Activated CD8-positive, alpha-beta memory T cell treated with anti-CD3 and anti-CD28 coated beads for 4 hours (primary cell): Measurements from ENCODE around the gene MT1E.
"Not testable (repeated sequence)": the region's sequence is repeated elsewhere in the genome, so short reads cannot be mapped to it uniquely, and the experiment has no call there.

Experiments used
- DNase-seq, 2 donors: peaks; one replicate each; pipeline ENCODE4 v3.0.0-alpha.2; 2020; ENCODE audit warnings: low read depth in 2 of 2

The MT1E gene

DNA sequence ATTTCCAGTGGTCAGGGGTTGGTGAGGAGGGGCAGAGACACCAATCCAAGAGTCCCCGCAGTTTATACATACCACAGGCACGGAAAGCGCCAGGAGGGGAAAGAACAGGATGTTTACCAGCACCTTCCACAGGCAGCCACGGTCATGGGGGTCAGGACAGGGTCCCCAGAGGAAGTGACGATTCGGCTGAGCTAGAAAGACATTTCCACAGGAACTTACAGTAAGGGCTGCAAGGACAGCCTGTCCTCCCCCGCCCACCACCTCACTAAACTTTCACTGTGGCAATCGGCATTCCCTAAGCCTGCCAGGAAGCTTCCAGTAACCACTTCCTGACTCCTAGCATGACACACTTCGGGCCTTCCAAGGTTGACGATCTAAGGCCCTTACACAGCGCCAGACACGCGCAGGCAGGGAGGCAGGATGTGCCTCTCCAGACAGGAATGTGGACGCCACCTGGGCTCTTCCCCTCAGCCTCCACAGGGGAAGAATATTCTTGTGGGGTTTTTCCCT is 18.4 kb upstream of the MT1E start:
- no peak for DNase-seq

DNA sequence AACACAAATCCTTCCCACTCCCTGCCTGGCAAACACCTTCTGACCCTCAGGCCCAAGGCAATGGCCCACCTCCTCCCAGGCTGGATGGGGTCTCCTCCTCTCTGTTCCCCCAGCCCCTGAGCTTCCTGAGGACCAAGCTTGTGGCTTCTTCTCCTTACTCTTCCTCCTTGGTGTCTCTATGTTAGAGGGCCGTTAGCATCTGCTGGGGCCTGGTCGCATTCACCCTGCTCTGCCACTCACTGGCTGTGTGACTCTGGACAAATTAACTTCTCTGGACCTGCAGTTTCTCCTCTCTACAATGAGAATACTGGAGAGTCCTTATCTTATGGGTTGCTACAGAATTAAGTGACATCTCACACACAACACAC is 17.9 kb upstream of the MT1E start:
- DNase-seq: no peak

DNA sequence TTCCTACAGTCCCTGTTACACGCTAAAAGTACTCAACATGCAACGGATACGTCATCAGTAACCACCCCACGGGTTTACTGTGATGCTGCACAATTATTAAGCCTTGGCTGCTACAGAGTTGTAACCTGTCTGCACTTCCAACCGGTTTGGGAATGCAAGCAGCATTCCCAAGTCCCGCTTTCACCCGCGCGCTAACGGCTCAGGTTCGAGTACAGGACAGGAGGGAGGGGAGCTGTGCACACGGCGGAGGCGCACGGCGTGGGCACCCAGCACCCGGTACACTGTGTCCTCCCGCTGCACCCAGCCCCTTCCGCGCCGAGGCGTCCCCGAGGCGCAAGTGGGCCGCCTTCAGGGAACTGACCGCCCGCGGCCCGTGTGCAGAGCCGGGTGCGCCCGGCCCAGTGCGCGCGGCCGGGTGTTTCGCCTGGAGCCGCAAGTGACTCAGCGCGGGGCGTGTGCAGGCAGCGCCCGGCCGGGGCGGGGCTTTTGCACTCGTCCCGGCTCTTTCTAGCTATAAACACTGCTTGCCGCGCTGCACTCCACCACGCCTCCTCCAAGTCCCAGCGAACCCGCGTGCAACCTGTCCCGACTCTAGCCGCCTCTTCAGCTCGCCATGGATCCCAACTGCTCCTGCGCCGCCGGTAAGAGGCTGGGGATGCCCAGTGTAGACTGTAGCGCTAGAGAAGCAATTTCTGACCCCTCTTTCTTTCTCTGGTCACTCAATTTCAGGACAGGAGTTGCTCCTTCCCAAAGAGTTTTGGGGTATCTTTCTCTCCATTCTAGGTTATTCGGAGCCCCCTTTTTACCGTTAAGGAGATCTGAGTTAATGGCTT is 17.3 kb upstream of the MT1E start, which contains the start of gene MT2A:
MT2A (plus strand) TSS at position 542 of the 833 bp plus-strand sequence; CDS start at position 614, 72 bp downstream.
- DNase-seq: peak; percentile 73 to 77

DNA sequence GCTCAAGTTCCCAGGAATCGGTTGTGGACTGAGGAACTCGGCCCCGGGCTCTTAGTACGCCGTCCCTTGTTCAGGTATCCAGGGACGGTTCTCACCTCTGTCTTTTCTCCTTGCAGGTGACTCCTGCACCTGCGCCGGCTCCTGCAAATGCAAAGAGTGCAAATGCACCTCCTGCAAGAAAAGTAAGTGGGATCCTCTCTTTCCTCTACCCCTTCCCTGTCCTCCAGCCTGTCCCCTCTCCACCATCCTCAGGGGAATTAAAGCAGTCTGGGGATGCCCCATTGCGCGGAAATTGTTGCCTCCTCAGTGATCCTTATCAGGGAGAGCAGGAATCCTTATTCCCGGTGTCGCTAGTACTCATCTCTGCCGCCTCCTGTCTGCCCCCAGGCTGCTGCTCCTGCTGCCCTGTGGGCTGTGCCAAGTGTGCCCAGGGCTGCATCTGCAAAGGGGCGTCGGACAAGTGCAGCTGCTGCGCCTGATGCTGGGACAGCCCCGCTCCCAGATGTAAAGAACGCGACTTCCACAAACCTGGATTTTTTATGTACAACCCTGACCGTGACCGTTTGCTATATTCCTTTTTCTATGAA is 16.6 kb upstream of the MT1E start:
- no peak for DNase-seq

DNA sequence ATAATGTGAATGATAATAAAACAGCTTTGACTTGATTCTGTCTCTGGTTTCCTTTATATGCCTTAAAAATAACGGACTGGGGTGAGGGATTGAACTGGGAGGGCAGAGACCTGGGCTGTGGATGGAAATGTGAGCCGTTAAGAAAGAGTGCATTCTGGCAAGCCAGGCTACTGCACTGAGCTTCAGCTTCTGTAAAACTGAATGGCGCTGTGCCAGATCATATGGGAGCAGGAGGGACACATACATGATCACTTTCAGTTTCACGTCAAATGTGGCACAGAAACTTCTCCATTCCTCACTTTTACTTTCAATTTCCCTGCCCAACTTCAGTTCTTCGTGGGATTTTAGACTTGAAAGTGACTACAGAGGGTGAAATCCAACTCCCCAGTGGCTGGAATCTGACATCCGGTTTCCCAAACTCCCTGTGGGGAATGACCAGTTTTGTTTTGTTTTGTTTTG is 16.1 kb upstream of the MT1E start:
- DNase-seq: peak; percentile 47 to 48

DNA sequence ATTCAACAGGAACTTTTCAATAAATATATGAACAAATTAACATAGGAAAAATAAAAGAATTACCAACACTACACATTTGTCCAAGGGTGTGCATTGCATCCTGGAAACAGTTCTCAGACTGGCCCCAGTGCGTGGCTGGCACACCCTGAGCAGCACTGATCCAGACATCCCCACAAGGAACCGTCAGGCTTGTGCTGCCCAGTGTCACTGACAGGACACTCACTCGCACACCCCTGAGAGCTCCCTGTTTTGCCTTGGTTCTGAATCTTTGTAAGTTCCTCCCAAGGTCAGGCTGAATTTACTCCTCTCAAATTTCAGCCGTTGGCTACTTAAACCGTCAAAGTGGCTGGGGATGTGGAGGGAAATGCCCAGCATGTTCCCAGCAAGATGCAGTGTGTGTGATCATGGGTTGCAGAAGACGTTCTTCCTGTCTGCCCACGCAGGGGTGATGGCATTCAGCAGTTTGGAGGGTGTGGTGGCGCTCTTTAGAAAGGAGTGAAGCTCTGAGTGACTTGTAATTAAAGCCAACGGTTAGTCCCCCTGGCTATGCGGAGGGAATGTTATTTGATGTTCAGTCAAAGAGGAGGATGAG is 15.5 kb upstream of the MT1E start:
- DNase-seq: peak; percentile 42 to 76

DNA sequence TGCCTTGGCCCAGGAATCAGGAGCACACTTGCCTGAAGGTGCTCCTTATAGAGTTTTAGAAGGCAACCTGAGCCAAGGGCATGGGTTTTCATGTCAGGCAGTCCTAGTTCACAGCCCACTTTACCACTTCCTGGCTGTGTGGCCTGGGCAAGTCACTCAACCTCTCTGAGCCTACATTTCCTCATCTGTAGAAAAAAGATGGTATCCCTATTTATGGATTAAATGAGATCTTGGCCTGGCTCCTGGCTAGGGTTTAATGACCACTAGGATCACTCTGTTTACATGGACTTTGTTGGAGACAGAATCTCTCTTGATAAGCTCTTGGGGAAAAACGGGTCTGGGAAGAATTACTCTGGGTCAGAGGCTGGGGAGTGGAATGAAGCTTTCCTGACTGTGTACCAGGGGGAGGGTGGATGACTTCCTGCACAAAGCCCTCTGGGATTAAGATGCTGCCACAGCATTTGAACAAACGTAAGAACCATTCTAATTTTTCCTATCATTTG is 14.9 kb upstream of the MT1E start:
- no peak for DNase-seq

DNA sequence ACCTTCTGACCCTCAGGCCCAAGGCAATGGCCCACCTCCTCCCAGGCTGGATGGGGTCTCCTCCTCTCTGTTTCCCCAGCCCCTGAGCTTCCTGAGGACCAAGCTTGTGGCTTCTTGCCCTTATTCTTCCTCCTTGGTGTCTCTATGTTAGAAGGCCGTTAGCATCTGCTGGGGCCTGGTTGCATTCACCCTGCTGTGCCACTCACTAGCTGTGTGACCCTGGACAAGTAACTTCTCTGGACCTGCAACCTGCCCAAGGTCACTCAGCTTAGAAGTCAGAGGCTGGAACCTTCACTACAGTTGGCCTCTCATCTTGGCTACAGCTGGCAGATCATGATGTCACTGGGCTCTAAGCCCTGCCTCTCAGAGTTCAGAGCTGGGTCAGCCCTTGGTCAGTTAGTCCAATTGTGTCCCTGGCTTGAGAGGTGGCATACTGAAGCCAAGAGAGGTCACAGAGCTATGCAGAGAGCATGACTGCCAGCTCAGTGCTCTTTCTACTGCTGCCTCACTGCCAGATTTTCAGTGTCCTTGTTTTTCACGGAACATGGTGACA is 14.2 kb upstream of the MT1E start:
- no peak for DNase-seq

DNA sequence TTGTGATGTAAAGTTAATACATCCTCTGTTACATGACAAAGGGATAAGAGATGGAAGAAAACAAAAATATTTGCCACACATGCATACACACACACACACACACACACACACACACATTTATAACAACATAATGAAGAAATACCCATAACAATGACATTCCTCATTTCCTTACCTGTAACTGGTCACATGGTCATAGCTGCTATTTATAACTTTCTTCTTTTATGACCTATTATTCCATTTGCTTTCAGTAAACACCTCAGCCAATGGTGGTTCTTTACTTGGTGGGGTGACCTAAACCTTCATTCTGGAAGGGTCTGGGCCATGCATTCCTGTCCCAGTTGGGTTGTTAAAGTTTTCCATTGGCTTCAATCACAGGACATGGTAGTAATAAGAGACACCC is 11.9 kb upstream of the MT1E start:
- DNase-seq: no peak

DNA sequence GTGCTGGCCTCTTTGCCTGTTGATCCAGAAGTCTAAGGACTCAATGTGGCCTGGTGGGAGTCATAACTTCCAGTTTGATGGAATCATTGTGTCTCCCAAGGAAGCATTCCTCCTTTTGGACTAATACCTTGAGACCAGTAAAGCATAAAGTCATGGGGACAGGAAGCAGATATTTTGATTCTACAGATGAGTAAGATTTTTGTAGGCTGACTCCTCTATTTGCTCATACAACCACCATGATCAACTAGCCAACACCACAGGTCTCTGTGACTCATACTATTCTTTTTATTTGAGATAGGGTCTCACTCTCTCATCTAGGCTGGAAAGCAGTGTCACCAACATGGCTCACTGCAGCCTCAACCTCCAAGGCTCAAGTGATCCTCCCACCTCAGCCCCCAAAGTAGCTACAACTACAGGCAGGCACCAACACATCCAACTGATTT is 11.0 kb upstream of the MT1E start:
- no peak for DNase-seq

DNA sequence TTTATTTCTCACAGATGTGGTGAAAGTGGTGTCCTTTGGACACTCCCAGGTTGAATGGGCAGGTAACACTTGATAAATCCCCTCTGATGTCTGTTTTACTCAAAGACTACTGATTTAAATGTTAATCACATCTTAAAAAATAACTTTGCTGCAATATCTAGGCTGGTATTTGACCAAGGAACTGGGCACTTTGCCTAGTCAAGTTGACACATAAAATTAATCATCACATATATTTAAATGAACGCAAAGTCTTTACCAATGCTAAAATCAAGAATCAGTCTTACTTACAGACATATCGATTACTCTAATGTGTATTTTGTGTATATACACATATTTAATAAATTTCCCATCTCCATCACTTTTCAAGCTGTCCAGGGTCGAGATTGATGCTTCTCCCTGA is 10.2 kb upstream of the MT1E start:
- DNase-seq: no peak

DNA sequence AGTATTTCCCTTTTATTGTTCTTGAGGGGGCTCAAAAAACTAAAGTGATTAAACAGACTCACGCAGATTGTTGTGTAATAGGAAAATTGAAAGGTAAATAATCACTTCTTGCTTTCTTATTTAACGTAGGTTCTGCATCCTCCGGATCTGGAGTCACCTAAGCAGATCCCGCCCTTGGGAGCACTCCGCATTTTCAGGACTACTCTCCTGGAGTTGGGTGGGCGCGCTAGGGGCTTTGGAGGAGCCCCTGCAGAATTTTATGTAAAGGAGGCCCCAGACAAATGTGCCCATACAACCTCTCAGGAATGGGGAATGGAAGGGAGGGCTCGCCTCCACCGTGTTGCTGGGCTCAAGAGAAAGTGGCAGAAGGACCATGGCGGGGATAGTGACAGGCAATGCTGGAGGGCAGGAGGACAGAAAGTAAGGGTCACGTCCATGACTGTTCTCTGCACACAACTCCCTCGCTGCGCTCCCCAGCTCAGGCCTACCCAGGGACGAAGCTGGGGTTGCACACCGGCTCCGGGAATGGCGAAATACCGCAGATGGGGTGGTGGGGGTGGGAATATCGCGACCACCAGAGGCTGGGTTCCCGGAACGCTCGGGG is 8.9 kb upstream of the MT1E start:
- DNase-seq: no peak

DNA sequence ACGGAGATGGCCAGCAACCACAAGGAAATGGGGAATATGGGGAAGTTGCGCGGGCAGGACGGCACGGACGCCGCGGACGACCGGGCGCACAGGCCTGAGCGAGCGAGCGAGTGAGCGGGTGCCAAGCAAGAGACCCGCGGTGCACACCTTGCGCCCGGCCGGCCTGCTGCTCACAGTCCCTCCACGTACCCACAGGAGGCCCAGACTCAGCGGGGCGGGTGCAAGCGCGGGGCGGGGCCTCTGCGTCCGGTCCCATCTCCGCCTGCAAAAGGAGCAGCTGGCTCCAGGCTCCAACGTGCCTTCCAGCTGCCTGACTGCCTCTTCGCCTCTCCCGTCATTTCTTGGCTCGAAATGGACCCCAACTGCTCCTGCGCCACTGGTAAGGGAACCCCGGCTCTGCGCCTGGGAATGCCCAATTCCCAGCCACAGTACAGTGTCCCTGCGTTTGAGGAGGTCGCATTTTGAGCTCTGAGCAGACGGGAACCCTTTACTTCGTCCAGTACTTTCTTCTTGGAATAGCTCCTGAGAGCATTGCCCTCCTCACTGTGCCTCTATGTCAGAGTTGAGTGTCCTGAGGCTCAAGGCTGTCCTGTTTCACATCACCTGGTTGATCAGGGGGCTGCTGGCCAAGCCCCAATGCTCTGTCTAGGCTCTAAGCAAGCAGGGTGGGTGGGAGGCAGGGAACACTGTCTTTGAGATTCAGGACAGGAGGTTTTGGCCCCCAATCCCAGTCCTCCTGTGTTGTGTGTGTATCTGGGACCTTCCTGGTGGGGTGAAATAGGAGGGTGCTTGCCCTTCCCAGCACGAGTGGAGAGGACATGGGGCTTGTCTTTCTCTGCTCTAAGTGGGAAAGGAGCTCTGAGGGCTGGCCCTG is 8.1 kb upstream of the MT1E start:
- no peak for DNase-seq

DNA sequence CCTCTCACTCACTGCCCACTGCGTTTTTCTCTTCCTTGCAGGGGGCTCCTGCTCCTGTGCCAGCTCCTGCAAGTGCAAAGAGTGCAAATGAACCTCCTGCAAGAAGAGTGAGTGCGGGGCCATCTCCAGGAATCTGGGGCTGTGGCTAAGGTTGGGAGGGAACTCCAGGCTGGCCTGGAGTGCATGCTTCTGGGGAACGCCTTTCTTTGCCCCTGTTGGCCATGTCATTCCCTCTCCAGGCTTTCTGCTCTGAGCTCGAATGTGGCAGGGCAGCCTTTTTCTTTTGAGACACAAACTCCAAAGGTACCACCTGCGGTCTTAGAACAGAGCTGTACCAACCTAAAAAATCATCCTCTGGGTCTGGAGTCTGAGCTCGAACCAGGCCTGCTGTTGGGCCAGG is 7.4 kb upstream of the MT1E start:
- no peak for DNase-seq

DNA sequence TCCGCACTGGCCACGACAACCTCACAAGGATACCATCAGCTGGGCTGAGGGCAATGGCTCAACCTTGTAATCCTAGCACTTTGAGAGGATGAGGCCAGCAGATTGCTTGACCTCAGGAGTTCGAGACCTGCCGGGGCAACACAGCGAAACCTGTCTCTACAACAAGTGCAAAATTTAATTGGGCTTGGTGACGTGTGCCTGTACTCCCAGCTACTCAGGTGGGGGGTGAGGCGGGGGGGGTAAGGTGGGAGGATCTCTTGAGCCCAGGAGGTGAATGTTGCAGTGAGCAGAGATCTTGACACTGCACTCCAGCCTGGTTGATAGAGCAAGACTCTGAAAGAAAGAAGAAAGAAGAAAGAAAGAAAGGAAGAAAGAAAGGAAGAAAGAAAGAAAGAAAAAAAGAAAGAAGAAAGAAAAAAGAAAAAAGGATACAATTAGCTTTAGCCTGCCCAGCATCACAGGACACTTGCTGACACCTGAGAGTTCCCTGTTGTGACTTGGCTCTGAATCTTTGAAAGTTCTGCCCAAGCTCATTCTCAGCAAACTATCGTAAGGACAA is 5.2 kb upstream of the MT1E start:
- no peak for DNase-seq

DNA sequence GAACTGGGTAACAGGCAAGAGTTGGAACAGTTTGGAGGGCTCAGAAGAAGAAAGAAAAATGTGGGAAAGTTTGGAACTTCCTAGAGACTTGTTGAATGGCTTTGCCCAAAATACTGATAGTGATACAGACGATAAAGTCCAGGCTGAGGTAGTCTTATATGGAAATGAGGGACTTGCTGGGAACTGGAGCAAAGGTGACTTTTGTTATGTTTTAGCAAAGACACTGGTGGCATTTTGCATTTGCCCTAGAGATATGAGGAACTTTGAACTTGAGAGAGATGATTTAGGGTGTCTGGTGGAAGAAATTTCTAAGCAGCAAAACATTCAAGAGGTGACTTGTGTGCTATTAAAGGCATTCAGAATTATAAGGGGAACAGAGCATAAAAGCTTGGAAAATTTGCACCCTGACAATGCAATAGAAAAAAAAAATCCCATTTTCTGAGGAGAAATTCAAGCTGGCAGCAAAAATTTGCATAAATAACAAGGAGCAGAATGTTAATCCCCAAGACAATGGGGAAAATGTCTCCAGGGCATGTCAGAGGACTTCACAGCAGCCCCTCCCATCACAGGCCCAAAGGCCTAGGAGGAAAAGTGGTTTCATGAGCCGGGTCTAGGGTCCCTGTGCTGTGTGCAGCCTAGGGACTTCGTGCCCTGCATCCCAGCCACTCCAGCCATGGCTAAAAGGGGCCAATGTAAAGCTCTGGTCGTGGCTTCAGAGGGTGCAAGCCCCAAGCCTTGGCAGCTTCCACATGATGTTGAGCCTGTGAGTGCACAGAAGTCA is 3.7 kb upstream of the MT1E start:
- DNase-seq: not testable (repeated sequence)

DNA sequence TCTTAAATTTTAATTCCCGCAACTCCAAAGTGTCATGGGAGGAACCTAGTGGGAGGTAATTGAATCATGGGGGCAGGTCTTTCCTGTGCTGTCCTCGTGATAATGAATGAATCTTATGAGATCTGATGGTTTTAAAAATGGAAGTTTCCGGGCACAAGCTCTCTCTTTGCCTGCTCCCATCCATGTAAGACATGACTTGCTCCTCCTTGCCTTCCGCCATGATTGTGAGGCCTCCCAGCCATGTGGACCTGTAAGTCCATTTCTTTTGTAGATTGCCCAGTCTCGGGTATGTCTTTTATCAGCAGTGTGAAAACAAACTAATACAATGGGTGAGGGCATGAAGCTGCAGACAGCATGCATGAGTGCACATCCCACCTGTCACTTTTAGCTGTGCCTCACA is 2.4 kb upstream of the MT1E start:
- not testable (repeated sequence) for DNase-seq

DNA sequence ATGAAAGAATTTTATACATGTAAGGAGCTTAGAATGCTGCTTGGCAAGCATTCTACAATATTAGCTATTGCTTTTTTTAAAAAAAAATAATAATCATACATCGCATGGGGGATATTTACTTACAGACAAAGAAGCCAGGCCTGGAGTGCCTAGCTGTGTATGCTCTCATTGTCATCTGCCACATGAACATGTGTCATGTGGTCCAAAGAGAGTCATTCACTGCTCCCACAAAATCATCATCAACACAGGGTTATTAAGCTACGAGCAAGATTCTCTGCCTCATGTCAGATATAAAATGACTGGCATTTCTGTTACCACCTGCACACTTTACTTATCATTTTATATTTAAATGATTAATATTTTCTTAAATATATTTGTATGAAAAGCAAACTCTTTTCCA is 1.9 kb upstream of the MT1E start:
- DNase-seq: no peak

DNA sequence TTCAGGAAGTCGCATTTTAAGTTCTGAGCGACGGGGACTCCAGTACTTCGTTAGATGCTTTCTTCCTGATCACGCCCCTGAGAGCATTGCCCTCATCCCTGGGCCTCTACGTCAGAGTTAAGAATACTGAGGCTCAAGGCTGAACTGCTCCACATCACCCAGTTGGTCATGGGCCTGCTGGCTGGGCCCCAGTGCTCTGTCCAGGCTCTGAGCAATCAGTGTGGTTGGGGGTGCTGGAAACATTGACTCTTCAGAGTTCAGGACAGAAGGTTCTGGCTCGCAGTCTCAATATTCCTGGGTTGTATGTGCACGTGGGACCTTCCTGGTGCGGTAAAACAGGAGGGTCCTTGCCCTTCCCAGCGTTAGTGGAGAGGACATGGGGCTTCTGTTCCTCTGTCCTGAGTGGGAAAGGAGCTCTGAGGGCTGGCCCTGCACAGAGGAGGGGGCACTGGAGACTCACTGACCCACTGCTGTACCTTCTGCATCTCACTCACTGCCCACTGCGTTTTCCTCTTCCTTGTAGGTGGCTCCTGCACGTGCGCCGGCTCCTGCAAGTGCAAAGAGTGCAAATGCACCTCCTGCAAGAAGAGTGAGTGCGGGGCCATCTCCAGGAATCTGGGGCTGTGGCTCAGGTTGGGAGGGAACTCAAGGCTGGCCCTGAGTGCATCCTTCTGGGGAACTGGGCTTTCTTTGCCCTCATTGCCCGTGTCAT is 518 bp downstream of the MT1E start:
- no peak for DNase-seq
